SU-DHL-6 (cell line): ENCODE data around the gene C19orf67.

Experiments
- EZH2phosphoT487 ChIP-seq: fragments of 200-600 bp; sonication (generic), shearing (Covaris generic); conservative IDR thresholded peaks from 2 replicates; pipeline ENCODE4 v1.6.1; 2018; ENCODE audit warnings: mild to moderate bottlenecking, antibody characterized with exemption, low read length, moderate library complexity, mixed read lengths
- TF ChIP-seq, protein P1 (sequence below): fragments of 200-600 bp; sonication (generic); IDR thresholded peaks from one replicate; pipeline ENCODE4 v1.5.1; 2017; ENCODE audit warnings: antibody characterized with exemption, mild to moderate bottlenecking, low read length, moderate library complexity; ENCODE audit not compliant: insufficient read depth, poor library complexity, severe bottlenecking

DNA sequence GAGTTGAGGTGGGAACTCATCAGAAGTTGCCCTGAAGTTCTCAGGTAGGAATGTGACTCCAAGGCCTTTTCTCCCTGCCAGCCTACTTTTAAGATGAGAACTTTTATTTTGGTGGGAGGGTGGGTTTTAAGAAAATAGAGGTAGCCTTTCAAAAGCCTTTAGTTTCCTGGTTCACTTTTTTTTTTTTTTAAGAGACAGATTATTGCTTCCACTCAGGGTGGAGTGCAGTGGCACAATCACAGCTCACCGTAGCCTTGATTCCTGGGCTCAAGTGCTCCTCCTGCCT, 3.0 kb downstream of the C19orf67 start:
- TF ChIP-seq, protein P1, sequence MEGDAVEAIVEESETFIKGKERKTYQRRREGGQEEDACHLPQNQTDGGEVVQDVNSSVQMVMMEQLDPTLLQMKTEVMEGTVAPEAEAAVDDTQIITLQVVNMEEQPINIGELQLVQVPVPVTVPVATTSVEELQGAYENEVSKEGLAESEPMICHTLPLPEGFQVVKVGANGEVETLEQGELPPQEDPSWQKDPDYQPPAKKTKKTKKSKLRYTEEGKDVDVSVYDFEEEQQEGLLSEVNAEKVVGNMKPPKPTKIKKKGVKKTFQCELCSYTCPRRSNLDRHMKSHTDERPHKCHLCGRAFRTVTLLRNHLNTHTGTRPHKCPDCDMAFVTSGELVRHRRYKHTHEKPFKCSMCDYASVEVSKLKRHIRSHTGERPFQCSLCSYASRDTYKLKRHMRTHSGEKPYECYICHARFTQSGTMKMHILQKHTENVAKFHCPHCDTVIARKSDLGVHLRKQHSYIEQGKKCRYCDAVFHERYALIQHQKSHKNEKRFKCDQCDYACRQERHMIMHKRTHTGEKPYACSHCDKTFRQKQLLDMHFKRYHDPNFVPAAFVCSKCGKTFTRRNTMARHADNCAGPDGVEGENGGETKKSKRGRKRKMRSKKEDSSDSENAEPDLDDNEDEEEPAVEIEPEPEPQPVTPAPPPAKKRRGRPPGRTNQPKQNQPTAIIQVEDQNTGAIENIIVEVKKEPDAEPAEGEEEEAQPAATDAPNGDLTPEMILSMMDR = no peak
- TF ChIP-seq EZH2phosphoT487 = no peak
